Peyer's patch (tissue), 4 donors: ENCODE measurements around the gene ZDHHC13. TPM values are rescaled to one million over a fixed set of nuclear protein-coding genes. Genes with fewer than 3 reads are reported as not detected.

Source experiments
- DNase-seq, 3 donors: peaks; one replicate each; pipeline ENCODE4 v3.0.0-alpha.2; 2017 to 2019
- H3K27ac ChIP-seq, 4 donors: fragments of 200-600 bp; sonication (generic); one replicate each; pipeline ENCODE4 v1.5.1; 2016 to 2019
- H3K27me3 ChIP-seq, 2 donors: fragments of 200-600 bp; sonication (generic); one replicate each; pipeline ENCODE4 v1.5.1; 2019
- H3K36me3 ChIP-seq, 3 donors: fragments of 200-600 bp; sonication (generic); one replicate each; pipeline ENCODE4 v1.5.1; 2016 to 2019
- H3K4me1 ChIP-seq, 4 donors: fragments of 200-600 bp; sonication (generic); one replicate each; pipeline ENCODE4 v1.5.1; 2016 to 2019
- H3K4me3 ChIP-seq, 4 donors: fragments of 200-600 bp; sonication (generic); 1 replicate in 3 of 4; 2 replicates in 1 of 4; pipeline ENCODE4 v1.5.1; 2016 to 2019; ENCODE audit warnings: mild to moderate bottlenecking in 1 of 4
- H3K9me3 ChIP-seq, 4 donors: fragments of 200-600 bp; sonication (generic); one replicate each; pipeline ENCODE4 v1.5.1; 2016 to 2019; ENCODE audit warnings: mild to moderate bottlenecking in 1 of 4
- POLR2A ChIP-seq, 2 donors: fragments of 450-650 bp; IDR thresholded peaks; one replicate each; pipeline ENCODE4 v1.5.1; 2017; ENCODE audit warnings: antibody characterized with exemption in 2 of 2, mild to moderate bottlenecking in 2 of 2, moderate library complexity in 2 of 2
- total RNA-seq, 4 donors: library from RNA; depleted of rRNA; stranded (reverse); fragments of >200 nt; gene quantifications; one replicate each; pipeline ENCODE4 v1.1.0, GENCODE V29; 2016
- TF ChIP-seq, protein P1 (sequence below), 6 experiments: fragments of 450-650 bp in 4 of 6; fragments of 200-600 bp in 2 of 6; sonication (generic) in 1 of 6; IDR thresholded peaks; one replicate each; pipeline ENCODE4 v1.5.1; 2017 to 2019; ENCODE audit warnings: antibody characterized with exemption in 6 of 6, mild to moderate bottlenecking in 3 of 6, moderate library complexity in 1 of 6

The ZDHHC13 gene
- total RNA-seq, 4 donors from 2014 or later, result 10.7 to 34.6 (median 27.1) TPM

DNA sequence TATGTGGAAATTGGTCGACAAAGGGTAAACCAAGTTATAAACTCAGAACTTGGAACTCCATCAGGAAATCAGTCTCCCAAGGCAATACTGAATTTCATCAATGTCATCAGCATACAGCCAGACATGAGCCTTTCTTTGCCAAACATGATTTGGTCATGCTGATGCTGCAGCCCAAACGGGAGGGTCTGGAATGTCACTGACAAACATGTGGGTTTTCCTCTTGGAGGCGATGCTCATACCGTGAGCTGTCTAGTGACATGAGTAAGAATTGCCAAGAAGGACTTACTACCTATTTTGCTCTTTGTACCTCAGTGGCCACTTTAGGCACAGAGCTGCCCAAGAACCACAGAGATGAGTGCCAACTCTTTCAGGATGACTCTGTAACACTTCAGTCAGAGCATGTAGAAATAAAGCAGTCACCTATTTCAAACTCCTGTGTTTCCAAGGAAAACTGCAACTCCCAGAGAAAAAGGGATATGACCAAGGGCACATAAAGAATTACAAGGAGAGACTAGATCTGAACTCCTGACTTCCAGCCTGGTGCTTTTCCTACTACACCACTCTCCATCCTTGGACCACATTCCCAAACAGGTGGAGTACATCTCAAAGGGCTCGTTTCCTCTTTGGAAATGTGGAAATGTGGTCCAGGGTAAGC lies 32.2 kb upstream of the ZDHHC13 start:
- TF ChIP-seq, protein P1, sequence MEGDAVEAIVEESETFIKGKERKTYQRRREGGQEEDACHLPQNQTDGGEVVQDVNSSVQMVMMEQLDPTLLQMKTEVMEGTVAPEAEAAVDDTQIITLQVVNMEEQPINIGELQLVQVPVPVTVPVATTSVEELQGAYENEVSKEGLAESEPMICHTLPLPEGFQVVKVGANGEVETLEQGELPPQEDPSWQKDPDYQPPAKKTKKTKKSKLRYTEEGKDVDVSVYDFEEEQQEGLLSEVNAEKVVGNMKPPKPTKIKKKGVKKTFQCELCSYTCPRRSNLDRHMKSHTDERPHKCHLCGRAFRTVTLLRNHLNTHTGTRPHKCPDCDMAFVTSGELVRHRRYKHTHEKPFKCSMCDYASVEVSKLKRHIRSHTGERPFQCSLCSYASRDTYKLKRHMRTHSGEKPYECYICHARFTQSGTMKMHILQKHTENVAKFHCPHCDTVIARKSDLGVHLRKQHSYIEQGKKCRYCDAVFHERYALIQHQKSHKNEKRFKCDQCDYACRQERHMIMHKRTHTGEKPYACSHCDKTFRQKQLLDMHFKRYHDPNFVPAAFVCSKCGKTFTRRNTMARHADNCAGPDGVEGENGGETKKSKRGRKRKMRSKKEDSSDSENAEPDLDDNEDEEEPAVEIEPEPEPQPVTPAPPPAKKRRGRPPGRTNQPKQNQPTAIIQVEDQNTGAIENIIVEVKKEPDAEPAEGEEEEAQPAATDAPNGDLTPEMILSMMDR (IDR thresholded peaks at IDR 0.05), result no peak
- TF ChIP-seq POLR2A (IDR thresholded peaks at IDR 0.05), result no peak
- Histone ChIP-seq H3K9me3 (no peaks in the 10 kb centered on the region), H3K4me1 (no peaks in the 10 kb centered on the region), H3K27me3 (no peaks in the 10 kb centered on the region), H3K4me3 (no peak overlapping the region), H3K36me3 (no peaks in the 10 kb centered on the region), H3K27ac (no peak overlapping the region)
- no peak for DNase-seq

DNA sequence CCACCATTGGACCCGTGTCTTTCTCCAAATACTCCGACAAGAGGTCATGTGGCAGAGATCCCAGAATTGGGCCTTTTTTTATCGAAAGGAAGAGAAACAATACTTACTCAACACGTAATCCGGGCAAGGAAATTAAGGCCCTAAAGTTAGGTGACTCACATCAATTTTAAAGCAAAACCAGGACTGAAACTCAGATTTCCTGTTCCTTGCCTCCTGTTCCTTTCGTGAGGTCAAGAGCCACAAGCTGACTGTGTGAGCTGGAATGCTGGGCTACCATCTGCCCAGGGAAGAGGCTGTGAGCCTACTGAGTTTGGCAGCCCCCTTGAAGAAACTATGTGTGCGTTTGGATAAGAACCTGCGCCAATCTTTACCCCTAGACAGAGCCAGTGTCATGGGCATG lies 29.3 kb upstream of the ZDHHC13 start:
- Histone ChIP-seq H3K36me3 (no peaks in the 10 kb centered on the region), H3K4me1 (no peaks in the 10 kb centered on the region), H3K27me3 (no peaks in the 10 kb centered on the region), H3K4me3 (no peak overlapping the region), H3K9me3 (no peaks in the 10 kb centered on the region), H3K27ac (no peak overlapping the region)
- no peak for DNase-seq
- TF ChIP-seq POLR2A (IDR thresholded peaks at IDR 0.05), result no peak
- TF ChIP-seq, protein P1 (IDR thresholded peaks at IDR 0.05), result no peak

DNA sequence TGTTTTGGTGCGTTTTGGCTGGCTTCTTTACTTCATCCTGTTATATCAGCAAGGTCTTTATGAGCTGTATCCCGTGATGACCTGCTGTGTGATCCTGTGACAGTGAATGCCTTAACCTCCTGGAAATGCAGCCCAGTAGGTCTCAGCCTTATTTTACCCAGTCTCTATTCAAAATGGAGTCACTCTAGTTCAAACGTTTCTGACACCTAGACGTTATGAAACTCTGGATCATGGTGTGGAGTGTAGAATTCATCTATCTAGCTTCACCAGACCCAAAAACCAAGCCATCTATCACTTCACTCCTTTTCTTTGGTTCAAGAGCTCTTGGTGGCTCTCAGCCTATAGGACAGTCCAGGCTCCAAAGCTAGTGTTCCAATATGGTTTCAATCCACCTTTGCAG lies 28.2 kb upstream of the ZDHHC13 start:
- no peaks in the 10 kb centered on the region for H3K4me1 ChIP-seq
- no peak for DNase-seq
- H3K9me3 ChIP-seq, result no peaks in the 10 kb centered on the region
- H3K4me3 ChIP-seq, result no peak overlapping the region
- no peak overlapping the region for H3K27ac ChIP-seq
- no peaks in the 10 kb centered on the region for H3K36me3 ChIP-seq
- TF ChIP-seq POLR2A (IDR thresholded peaks at IDR 0.05), result no peak
- TF ChIP-seq, protein P1 (IDR thresholded peaks at IDR 0.05), result no peak
- no peaks in the 10 kb centered on the region for H3K27me3 ChIP-seq

DNA sequence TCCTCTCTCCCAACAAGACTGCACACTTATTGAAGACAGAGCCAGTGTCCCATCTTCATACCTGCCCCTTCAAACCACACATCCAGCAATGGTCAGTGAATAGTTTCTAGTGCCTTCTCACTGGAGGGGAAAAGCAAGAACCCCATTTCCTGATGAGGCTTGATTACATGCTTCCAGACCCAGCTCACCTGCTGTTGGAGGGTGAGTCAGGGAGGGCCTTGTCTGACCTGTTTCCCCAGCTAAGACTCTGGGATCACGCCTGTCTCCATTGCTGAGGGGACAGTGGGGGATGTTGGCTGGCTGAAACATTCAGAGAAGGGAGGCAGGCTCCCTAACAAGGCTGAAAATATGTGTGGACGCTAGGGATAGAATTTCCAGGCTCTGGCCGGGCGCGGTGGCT lies 27.5 kb upstream of the ZDHHC13 start:
- no peak for DNase-seq
- TF ChIP-seq POLR2A (IDR thresholded peaks at IDR 0.05), result no peak
- TF ChIP-seq, protein P1 (IDR thresholded peaks at IDR 0.05), result no peak
- no peak overlapping the region for H3K4me3 ChIP-seq
- no peaks in the 10 kb centered on the region for H3K27me3 ChIP-seq
- no peaks in the 10 kb centered on the region for H3K4me1 ChIP-seq
- no peaks in the 10 kb centered on the region for H3K36me3 ChIP-seq
- no peaks in the 10 kb centered on the region for H3K9me3 ChIP-seq
- H3K27ac ChIP-seq, result no peak overlapping the region

DNA sequence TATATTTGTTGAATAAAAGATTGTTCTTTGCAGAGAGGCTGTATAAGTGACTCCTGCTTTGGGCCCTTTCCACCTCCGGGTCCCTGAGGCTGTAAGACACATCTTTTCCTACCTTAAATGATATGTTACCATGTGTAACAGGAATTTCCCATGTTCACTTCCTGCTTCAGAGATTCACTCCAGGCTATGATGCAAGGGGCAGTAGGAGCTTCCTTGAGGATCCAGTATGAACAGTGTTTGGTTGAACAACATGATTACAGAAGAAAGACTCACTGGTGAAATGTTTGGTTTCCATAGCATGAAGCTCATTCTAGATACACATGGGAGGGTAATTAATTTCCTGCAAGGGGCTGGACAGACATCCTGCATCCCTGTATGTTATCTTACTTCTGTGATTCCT lies 25.6 kb upstream of the ZDHHC13 start:
- Histone ChIP-seq H3K27ac (no peak overlapping the region), H3K36me3 (no peaks in the 10 kb centered on the region), H3K4me1 (no peaks in the 10 kb centered on the region), H3K27me3 (no peaks in the 10 kb centered on the region), H3K4me3 (no peak overlapping the region), H3K9me3 (no peaks in the 10 kb centered on the region)
- no peak for TF ChIP-seq POLR2A (IDR thresholded peaks at IDR 0.05)
- TF ChIP-seq, protein P1 (IDR thresholded peaks at IDR 0.05), result no peak
- no peak for DNase-seq

DNA sequence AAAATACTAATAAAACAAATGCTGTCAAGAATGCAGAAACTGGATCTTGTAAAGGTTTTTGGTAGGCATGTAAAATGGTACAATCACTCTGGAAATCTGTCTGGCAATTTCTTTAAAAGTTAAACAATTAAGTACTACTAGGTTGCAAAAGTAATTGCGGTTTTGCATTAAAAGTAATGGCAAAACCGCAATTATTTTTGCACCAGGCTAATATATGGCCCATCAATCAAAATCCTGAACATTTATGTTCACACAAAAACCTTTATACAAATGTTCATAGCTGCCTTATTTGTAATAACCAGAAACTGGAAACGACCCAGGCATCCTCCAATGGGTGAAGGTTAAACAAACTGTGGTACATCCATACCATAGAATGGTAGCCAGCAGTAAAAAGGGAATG lies 24.6 kb upstream of the ZDHHC13 start:
- TF ChIP-seq POLR2A (IDR thresholded peaks at IDR 0.05), result no peak
- TF ChIP-seq, protein P1 (IDR thresholded peaks at IDR 0.05), result no peak

More for the DNA sequence above, 24.6 kb upstream of the ZDHHC13 start:
- DNase-seq, result no peak
- Histone ChIP-seq H3K36me3 (no peaks in the 10 kb centered on the region), H3K27ac (no peak overlapping the region), H3K4me1 (no peaks in the 10 kb centered on the region), H3K9me3 (no peaks in the 10 kb centered on the region), H3K27me3 (no peaks in the 10 kb centered on the region), H3K4me3 (no peak overlapping the region)
